HG02798 (cell line): ENCODE results near the gene NDUFA11.
A peak's percentile ranks its signal among the peaks of the same experiment; 100 is the strongest.

Experiments used
- ATAC-seq: cut with Tn5 transposase; IDR thresholded peaks from one replicate; pipeline ENCODE4 v1.9.1; 2021; ENCODE audit warnings: mild to moderate bottlenecking; ENCODE audit not compliant: unreplicated experiment, poor library complexity

The NDUFA11 gene

DNA sequence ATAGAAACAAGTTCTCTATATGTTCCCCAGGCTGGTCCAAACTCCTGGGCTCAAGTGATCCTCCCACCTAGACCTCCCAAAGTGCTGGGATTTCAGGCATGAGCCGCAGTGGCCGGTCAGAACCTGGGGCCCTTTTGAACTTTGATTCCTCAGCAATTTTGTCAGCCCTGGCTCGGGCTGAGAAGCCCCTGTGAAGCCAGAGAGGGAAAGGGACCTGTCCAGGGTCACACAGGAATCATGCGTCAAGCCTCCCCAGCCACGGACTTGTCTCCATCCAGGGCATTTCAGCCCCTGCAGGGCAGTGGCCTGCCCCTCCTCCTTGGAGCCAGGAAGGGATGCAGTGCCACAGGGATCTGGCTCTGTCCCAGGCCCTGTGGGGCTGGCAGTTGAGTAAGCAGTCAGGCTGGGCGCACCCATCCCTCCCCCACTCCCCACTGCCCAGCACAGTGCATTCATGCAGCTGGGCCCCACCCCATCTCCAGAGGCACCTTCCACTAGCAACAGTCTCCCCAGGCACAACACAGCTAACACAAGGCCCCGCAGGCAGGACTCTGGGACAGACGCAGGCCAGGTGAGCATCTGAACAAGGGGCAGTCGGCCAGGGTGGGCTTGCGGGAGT is 10.3 kb upstream of the NDUFA11 start, which contains the start of gene CAPS:
Gene CAPS, plus strand, starts transcription at position 516 of the 619 bp plus-strand sequence. CDS start 153 bp downstream, outside the sequence.
- ATAC-seq, result no peak

GRCh38 chr19:5911366-5911765 is 7.8 kb upstream of the NDUFA11 start:
- ATAC-seq, result no peak

GRCh38 chr19:5910638-5910907 is 7.0 kb upstream of the NDUFA11 start:
- ATAC-seq, result no peak

DNA sequence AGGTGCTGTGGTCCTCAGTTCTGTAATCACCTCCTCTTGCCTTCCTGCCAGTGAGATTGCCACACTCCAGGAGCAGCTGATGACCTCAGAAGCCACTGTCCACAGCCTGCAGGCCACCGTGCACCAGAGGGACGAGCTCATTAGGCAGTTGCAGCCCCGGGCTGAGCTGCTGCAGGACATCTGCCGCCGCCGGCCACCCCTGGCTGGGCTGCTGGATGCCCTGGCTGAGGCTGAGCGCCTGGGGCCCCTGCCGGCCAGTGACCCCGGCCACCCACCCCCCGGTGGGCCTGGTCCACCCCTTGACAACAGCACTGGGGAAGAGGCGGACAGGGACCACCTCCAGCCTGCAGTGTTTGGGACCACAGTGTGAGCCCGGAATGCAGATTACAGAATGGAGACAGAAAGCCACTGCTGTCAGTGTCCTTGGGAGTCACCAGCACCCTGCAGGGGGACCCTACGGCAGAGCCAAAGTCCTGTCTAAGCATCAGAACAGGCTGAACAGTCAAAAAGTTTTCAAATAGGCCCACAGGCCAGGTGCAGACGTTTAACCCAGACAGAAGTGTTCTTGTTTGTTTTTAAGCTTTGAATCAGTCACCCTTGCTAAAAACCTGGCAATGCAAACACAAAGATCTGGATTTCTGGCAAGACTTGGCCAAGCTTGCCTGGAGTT is 5.3 kb upstream of the NDUFA11 start:
- no peak for ATAC-seq

GRCh38 chr19:5907241-5907640 is 3.7 kb upstream of the NDUFA11 start:
- ATAC-seq, result no peak

DNA sequence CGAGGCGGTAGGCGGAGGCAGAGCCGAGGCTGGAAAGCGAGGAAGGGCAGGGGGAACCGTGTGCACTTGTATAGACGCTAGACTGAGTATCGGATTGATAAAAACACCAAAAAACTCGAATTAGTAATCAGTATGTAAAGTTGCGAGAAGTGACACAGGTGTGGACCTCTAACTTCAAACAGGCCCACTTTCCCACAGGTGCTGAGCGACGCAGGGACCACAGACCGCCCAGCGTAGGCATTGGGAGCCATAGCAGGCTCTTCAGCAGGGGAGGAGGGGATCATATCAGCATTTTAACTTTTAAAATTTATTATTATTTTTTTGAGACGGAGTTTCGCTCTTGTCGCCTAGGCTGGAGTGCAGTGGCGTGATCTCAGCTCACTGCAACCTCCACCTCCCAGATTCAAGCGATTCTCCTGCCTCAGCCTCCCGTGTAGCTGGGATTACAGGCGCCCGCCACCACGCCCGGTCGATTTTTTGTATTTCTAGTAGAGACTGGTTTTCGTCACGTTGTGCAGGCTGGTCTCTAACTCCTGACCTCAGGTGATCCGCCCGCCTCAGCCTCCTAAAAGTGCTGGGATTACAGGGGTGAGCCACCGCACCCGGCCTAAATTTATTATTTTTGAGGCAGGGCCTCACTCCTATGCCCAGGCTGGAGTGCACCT is 1.7 kb upstream of the NDUFA11 start:
- no peak for ATAC-seq

- peak; percentile 84 for ATAC-seq
These were observed 943 bp upstream of the NDUFA11 start, which contains the start of gene VMAC for GRCh38 chr19:5904352-5905113. Gene VMAC, plus strand, starts transcription at chr19:5904872. Its CDS starts 19 bp downstream, at chr19:5904891.

GRCh38 chr19:5903056-5903623 is 450 bp downstream of the NDUFA11 start:
- ATAC-seq, result no peak

GRCh38 chr19:5900976-5901375 is 2.6 kb downstream of the NDUFA11 start:
- no peak for ATAC-seq

- ATAC-seq, result no peak
These were observed 3.7 kb downstream of the NDUFA11 start for GRCh38 chr19:5899728-5900526.

- no peak for ATAC-seq
These were observed 6.2 kb downstream of the NDUFA11 start for GRCh38 chr19:5897189-5897969.

GRCh38 chr19:5896365-5897076 is 7.1 kb downstream of the NDUFA11 start:
- no peak for ATAC-seq

GRCh38 chr19:5895890-5896289 is 7.7 kb downstream of the NDUFA11 start:
- no peak for ATAC-seq

DNA sequence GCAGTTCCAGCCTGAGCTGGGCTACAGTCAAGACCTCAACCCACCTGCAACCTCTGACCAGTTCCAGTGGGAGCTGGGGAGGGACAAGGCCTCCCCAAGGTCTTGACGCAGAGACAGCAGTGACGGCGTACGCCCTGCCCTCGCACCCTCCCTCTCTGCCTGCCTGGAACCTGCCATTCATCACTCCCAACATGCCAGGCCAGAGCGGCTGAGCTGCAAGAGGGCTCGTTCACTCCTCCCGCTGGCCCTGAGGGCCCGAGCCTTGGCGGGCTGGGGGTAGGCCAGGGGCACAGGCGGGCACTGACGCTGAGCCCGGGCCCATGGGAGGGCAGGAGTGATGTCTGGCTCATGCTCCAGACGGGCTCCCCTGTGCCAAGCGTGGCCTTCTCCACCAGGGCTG is 8.2 kb downstream of the NDUFA11 start:
- ATAC-seq, result no peak

DNA sequence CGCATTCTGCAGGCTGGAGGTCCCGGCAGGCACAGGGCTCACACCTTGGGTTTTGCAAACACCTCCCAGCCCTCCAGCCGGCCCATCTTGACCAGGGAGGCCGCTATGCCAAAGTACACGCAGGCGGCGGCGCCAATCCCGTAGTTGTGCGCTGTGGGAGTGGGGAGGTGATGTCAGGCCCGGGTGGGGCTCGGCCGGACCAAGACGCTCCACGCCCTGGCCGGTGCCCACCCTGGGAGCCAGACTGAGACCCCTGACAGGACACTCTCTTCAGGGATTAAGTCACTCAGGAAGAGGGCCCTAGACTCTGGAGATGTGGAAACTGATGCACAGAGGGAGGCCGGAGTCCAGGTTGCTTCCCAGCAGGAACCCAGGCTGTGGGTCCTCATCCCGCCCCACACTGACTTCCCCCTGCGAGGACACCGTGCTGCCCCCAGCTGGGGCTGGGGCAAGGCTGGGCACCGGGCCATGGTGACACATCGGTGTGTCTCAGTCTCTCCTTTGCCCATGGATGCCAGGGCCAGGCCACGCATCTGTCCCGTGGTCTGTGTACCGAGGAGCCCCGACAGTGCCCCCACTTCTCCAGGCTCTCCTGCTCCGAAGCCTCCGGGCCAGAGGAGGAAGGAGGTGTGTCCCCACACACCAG is 8.8 kb downstream of the NDUFA11 start:
- no peak for ATAC-seq

DNA sequence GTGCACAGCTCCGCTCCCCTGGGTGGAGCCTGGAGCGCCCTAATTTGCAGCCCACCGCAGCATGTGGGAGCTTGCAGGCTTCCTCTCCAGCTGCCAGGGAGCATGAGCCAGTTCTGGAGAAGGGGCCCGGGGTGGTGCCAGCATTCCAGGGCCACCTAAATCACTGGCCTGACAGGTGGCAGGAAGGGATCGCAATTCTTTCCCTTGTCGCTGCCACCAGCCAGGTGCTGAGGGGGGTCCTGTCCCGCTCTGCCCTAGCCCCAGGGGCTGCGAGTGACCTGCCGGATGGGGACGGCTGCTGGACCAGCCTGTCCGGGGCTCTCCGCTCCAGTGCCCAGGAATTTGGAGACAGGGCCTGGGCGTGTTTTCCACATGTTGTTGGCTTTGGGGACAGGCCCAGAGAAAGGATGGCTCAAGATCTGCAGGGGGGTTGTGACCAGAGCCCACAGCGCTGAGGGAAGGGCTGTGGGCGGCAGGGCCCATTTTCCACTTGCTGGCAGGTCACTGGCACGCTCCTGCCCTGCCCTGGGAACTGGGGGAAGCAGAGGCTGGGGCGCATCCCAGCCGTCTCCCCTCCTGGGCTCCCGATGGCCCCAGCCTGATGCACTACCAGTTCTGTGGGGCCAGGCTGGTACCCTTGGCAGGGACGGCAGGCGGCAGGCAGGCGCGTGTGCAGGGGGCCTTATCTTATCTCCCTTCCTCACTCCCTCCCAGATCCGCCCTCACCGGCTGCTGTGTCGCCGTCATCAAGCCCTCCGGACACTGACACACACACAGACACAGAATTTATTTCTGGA is 9.5 kb downstream of the NDUFA11 start:
- no peak for ATAC-seq

- ATAC-seq, result no peak
These were observed 10.2 kb downstream of the NDUFA11 start for GRCh38 chr19:5893296-5893903.
